PC-9 (cell line): Measurements from ENCODE around the gene RACK1. TPM values are rescaled to one million over a fixed set of nuclear protein-coding genes. Genes with fewer than 3 reads are reported as not detected.

ENCODE experiments used
- BruUV-seq: library from RNA; stranded (reverse); fragments of 400-500 nt; replicated peaks from 2 replicates; lab custom pipeline; 2021; lab: Mats Ljungman, UMichigan
- CTCF ChIA-PET: fragments of 300-600 bp; sonication (Branson Sonifier 250); formaldehyde crosslinking; loops from one replicate; lab custom pipeline; 2022; ENCODE audit warnings: antibody characterized with exemption; lab: Charles Lee
- POLR2A ChIA-PET: fragments of 300-600 bp; sonication (Branson Sonifier 250); formaldehyde crosslinking; loops from one replicate; lab custom pipeline; 2022; ENCODE audit warnings: antibody characterized with exemption; ENCODE audit not compliant: unreplicated experiment; lab: Charles Lee
- DNase-seq, 2 experiments: peaks; one replicate each; pipeline versions ENCODE4 v3.0.0 to v3.0.0-alpha.2; 2015 to 2022; ENCODE audit warnings: mixed read lengths in 1 of 2
- H2AFZ ChIP-seq: fragments of 200-600 bp; sonication (generic); 2 replicates; pipeline ENCODE4 v1.8.1; 2017; ENCODE audit warnings: antibody characterized with exemption
- H3F3A ChIP-seq: fragments of 200-600 bp; sonication (generic); 2 replicates; pipeline ENCODE4 v1.8.1; 2017; ENCODE audit warnings: antibody characterized with exemption, mild to moderate bottlenecking, low read depth; ENCODE audit not compliant: insufficient read depth
- H3K27ac ChIP-seq: fragments of 200-600 bp; sonication (generic); 2 replicates; pipeline ENCODE4 v1.6.1; 2016; ENCODE audit warnings: mixed run types
- H3K27me3 ChIP-seq: fragments of 200-600 bp; sonication (generic); 2 replicates; pipeline ENCODE4 v1.6.1; 2016; ENCODE audit warnings: low read depth, mixed run types; ENCODE audit not compliant: insufficient read depth
- H3K36me3 ChIP-seq: fragments of 200-600 bp; sonication (generic); 2 replicates; pipeline ENCODE4 v1.6.1; 2016; ENCODE audit warnings: low read depth, mixed run types
- H3K4me1 ChIP-seq: fragments of 200-600 bp; sonication (generic); replicated peaks from 2 replicates; pipeline ENCODE4 v1.6.1; 2016; ENCODE audit warnings: mixed run types; ENCODE audit not compliant: insufficient read depth
- H3K4me2 ChIP-seq: fragments of 200-600 bp; sonication (generic); 2 replicates; pipeline ENCODE4 v1.6.1; 2017; ENCODE audit warnings: mixed run types
- H3K4me3 ChIP-seq: fragments of 200-600 bp; sonication (generic); 2 replicates; pipeline ENCODE4 v1.6.1; 2016; ENCODE audit warnings: mixed run types
- H3K79me2 ChIP-seq: fragments of 200-600 bp; sonication (generic); 2 replicates; pipeline ENCODE4 v1.6.1; 2017; ENCODE audit warnings: low read depth, mixed run types
- H3K9me2 ChIP-seq: fragments of 200-600 bp; sonication (generic); 2 replicates; pipeline ENCODE4 v1.8.1; 2017; ENCODE audit warnings: mild to moderate bottlenecking; ENCODE audit not compliant: insufficient read depth
- H3K9me3 ChIP-seq: fragments of 200-600 bp; sonication (generic); 2 replicates; pipeline ENCODE4 v1.8.1; 2016; ENCODE audit warnings: low read depth; ENCODE audit not compliant: insufficient read depth
- H4K20me1 ChIP-seq: fragments of 200-600 bp; sonication (generic); 2 replicates; pipeline ENCODE4 v1.8.1; 2017; ENCODE audit not compliant: insufficient read depth
- CTCF ChIP-seq: fragments of 200-600 bp; sonication (generic); conservative IDR thresholded peaks from 2 replicates; pipeline ENCODE4 v1.6.1; 2017; ENCODE audit warnings: mixed run types, antibody characterized with exemption, mild to moderate bottlenecking, moderate library complexity
- EZH2 ChIP-seq: fragments of 200-600 bp; sonication (generic); IDR thresholded peaks from 2 replicates; pipeline ENCODE4 v1.8.0; 2017; ENCODE audit warnings: antibody characterized with exemption, low read depth
- intact Hi-C: fragments of 100-400 bp; cut with micrococcal nuclease; formaldehyde crosslinking; loops from one replicate; pipeline ENCODE4 v1.10.0; 2022; ENCODE audit not compliant: unreplicated experiment
- total RNA-seq: library from RNA; stranded (reverse); gene quantifications from 2 replicates; pipeline ENCODE4 v1.2.3, GENCODE V29; 2021

The RACK1 gene
- total RNA-seq, 1 experiment from 2014 or later = 2,373 TPM

GRCh38 chr5:181239062-181239663, 4.5 kb downstream of the RACK1 start:
- intact Hi-C loops = no loop called here
- BruUV-seq = no TSS peak
- peak overlapping the region; percentile 11; the same call in 1 of the 2 replicates for H3K27ac ChIP-seq
- no peaks in the 10 kb centered on the region for H3K9me3 ChIP-seq
- H3K79me2 ChIP-seq = peaks cover 63% of the 10 kb centered on the region
- DNase-seq = no peak
- H3K27me3 ChIP-seq = no peaks in the 10 kb centered on the region
- ChIA-PET POLR2A (interaction anchor here (0.7 kb wide), 1 partner anchor 31 kb away, joined by 3 read pairs; no protein-coding TSS in a partner anchor), CTCF (interaction anchor here (0.6 kb wide), 1 partner anchor 418 kb away, joined by 3 read pairs; no protein-coding TSS in a partner anchor)
- no peaks in the 10 kb centered on the region for H3K9me2 ChIP-seq
- no peak for TF ChIP-seq CTCF
- TF ChIP-seq EZH2 = no peak
- no peak overlapping the region for H2AFZ ChIP-seq
- peaks cover 94% of the 10 kb centered on the region for H3F3A ChIP-seq
- H3K4me3 ChIP-seq = no peak overlapping the region
- H4K20me1 ChIP-seq = peaks cover 78% of the 10 kb centered on the region
- peaks cover 17% of the 10 kb centered on the region for H3K4me1 ChIP-seq
- H3K36me3 ChIP-seq = peaks cover 64% of the 10 kb centered on the region
- no peak overlapping the region for H3K4me2 ChIP-seq

- BruUV-seq = no TSS peak
These were observed 5.8 kb downstream of the RACK1 start for GRCh38 chr5:181237729-181238385.

More at GRCh38 chr5:181237729-181238385, 5.8 kb downstream of the RACK1 start:
- no peaks in the 10 kb centered on the region for H3K9me3 ChIP-seq
- H3F3A ChIP-seq = peaks cover 91% of the 10 kb centered on the region
- H3K79me2 ChIP-seq = peaks cover 54% of the 10 kb centered on the region
- no peak overlapping the region for H3K4me3 ChIP-seq
- peaks cover 76% of the 10 kb centered on the region for H4K20me1 ChIP-seq
- no peak for DNase-seq
- no peaks in the 10 kb centered on the region for H3K9me2 ChIP-seq
- CTCF ChIA-PET = no interaction called here
- H3K4me2 ChIP-seq = no peak overlapping the region
- no peak overlapping the region for H2AFZ ChIP-seq
- intact Hi-C loops = no loop called here
- H3K27me3 ChIP-seq = no peaks in the 10 kb centered on the region
- 0 out of 2 replicates have a peak overlapping the region, but pooled peaks have one; percentile 11 for H3K27ac ChIP-seq
- POLR2A ChIA-PET = no interaction called here
- peaks cover 60% of the 10 kb centered on the region for H3K36me3 ChIP-seq
- TF ChIP-seq EZH2 (no peak), CTCF (no peak)
- peaks cover 17% of the 10 kb centered on the region for H3K4me1 ChIP-seq
